Neural cell (in vitro differentiated cells): ENCODE measurements around the gene YJEFN3.

Source experiments
- TF ChIP-seq, protein P1 (sequence below): fragments of 450-650 bp; IDR thresholded peaks from 2 replicates; pipeline ENCODE4 v1.5.1; 2014; ENCODE audit warnings: antibody characterized with exemption, mild to moderate bottlenecking, moderate library complexity; ENCODE audit not compliant: poor library complexity, severe bottlenecking
- TF ChIP-seq, protein P2 (sequence below): IDR thresholded peaks from 2 replicates; pipeline ENCODE4 v1.6.1; 2012; ENCODE audit warnings: borderline replicate concordance

DNA sequence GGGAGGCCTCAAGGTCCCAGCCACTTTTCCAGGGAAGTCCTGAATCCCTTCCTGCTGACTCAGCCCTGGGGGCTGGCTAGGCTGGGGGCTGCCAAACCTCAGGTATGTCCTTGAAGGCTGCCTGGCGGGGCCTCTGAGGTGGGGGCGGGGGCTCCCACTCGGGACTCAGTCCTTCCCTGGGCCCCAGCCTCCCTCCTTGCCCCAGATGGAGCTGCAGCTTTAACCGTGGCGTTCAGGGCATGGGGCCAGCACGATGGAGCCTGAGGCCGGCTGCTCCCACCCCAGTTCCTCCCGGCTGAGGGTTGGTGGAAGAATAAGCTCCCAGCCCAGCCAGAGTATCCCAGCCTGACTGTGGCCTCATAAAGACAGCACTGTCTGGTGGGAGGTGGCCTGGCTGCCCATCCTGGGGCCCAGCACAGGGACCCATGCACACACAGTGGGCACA lies 21.8 kb downstream of the YJEFN3 start:
- TF ChIP-seq, protein P1, sequence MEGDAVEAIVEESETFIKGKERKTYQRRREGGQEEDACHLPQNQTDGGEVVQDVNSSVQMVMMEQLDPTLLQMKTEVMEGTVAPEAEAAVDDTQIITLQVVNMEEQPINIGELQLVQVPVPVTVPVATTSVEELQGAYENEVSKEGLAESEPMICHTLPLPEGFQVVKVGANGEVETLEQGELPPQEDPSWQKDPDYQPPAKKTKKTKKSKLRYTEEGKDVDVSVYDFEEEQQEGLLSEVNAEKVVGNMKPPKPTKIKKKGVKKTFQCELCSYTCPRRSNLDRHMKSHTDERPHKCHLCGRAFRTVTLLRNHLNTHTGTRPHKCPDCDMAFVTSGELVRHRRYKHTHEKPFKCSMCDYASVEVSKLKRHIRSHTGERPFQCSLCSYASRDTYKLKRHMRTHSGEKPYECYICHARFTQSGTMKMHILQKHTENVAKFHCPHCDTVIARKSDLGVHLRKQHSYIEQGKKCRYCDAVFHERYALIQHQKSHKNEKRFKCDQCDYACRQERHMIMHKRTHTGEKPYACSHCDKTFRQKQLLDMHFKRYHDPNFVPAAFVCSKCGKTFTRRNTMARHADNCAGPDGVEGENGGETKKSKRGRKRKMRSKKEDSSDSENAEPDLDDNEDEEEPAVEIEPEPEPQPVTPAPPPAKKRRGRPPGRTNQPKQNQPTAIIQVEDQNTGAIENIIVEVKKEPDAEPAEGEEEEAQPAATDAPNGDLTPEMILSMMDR: no peak
- TF ChIP-seq, protein P2, sequence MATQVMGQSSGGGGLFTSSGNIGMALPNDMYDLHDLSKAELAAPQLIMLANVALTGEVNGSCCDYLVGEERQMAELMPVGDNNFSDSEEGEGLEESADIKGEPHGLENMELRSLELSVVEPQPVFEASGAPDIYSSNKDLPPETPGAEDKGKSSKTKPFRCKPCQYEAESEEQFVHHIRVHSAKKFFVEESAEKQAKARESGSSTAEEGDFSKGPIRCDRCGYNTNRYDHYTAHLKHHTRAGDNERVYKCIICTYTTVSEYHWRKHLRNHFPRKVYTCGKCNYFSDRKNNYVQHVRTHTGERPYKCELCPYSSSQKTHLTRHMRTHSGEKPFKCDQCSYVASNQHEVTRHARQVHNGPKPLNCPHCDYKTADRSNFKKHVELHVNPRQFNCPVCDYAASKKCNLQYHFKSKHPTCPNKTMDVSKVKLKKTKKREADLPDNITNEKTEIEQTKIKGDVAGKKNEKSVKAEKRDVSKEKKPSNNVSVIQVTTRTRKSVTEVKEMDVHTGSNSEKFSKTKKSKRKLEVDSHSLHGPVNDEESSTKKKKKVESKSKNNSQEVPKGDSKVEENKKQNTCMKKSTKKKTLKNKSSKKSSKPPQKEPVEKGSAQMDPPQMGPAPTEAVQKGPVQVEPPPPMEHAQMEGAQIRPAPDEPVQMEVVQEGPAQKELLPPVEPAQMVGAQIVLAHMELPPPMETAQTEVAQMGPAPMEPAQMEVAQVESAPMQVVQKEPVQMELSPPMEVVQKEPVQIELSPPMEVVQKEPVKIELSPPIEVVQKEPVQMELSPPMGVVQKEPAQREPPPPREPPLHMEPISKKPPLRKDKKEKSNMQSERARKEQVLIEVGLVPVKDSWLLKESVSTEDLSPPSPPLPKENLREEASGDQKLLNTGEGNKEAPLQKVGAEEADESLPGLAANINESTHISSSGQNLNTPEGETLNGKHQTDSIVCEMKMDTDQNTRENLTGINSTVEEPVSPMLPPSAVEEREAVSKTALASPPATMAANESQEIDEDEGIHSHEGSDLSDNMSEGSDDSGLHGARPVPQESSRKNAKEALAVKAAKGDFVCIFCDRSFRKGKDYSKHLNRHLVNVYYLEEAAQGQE: no peak
